Right hindlimb (tissue), 1 donor: ENCODE data around the gene PNISR.
"Not testable (repeated sequence)": the region's sequence is repeated elsewhere in the genome, so short reads cannot be mapped to it uniquely, and the experiment has no call there.

Source experiments
- DNase-seq: peaks from one replicate; pipeline ENCODE4 v3.0.0-alpha.2; 2018

The PNISR gene, protein sequence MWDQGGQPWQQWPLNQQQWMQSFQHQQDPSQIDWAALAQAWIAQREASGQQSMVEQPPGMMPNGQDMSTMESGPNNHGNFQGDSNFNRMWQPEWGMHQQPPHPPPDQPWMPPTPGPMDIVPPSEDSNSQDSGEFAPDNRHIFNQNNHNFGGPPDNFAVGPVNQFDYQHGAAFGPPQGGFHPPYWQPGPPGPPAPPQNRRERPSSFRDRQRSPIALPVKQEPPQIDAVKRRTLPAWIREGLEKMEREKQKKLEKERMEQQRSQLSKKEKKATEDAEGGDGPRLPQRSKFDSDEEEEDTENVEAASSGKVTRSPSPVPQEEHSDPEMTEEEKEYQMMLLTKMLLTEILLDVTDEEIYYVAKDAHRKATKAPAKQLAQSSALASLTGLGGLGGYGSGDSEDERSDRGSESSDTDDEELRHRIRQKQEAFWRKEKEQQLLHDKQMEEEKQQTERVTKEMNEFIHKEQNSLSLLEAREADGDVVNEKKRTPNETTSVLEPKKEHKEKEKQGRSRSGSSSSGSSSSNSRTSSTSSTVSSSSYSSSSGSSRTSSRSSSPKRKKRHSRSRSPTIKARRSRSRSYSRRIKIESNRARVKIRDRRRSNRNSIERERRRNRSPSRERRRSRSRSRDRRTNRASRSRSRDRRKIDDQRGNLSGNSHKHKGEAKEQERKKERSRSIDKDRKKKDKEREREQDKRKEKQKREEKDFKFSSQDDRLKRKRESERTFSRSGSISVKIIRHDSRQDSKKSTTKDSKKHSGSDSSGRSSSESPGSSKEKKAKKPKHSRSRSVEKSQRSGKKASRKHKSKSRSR

GRCh38 chr6:99424761-99425646 lies at the start of gene PNISR:
PNISR (minus strand) TSS chr6:99425308; CDS start chr6:99414659, 10,649 bp downstream.
- DNase-seq: peak; percentile 96

- no peak for DNase-seq
Measured at GRCh38 chr6:99473730-99474129, 48.6 kb upstream of the PNISR start.

DNA sequence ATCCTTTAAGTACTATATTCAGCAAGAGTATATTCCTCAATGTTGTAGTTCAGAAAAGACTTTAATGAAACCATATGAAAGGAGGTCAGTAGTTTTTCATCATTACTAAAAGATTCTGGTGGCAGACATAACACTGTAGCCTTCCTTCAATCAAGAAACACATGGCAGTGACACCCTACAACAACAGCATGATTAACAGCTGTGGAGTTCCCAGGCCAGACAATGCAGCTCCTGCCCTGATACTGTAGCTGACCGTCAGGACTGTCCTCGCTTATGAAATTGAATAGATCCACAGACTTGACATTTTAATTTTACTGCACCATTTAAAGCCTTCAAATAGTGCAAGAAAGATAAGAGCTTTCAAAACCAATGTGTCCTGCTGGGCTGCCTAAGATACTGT lies 46.5 kb upstream of the PNISR start:
- no peak for DNase-seq

DNA sequence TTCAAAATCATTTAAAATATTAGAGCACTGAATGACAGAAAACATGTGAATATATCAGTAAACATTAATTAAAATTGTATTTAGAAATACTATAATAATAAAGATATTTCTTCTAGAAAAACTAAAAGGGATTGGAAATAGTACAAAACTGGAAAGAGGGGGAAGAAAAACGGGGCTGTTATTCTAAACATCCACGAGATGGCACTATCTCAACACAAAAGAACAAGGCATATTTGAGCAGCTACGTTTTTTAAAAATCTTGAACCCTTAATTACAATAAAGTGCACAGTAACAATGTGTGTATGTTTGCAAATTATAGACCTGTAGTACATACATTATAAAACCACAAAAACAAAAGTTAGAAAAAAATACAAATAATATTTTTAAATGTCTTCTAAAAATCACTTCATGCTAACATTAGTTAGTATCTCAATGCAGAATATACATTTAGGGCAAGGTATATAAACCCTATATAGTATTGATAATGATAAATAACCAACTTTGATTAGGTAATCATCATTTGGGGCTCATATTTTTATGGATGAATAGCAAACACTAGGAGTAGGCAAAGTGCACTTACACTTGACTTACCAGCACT lies 42.5 kb upstream of the PNISR start:
- DNase-seq: no peak

GRCh38 chr6:99459133-99459532 lies 34.0 kb upstream of the PNISR start:
- not testable (repeated sequence) for DNase-seq

DNA sequence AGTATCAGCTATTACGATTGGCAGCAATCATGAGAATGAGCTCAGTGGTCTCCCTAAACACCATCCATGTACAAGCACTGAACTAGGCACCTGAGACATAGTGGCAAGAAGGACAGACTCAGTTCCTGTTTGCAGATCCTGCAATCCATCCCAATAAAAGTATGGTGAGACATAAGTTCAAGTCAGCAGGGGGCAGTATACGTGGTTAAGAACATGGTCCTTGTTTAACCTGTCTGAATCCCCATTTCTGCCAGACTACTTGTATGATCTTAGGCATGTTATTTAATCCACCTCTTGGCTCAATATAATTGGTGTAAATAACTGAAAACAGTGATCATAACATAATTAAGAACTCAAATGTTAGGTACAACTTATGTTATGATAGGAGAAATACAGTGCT lies 33.2 kb upstream of the PNISR start:
- no peak for DNase-seq

- no peak for DNase-seq
Measured at GRCh38 chr6:99446076-99446475, 21.0 kb upstream of the PNISR start.

GRCh38 chr6:99434702-99435530 lies 9.8 kb upstream of the PNISR start:
- no peak for DNase-seq

DNA sequence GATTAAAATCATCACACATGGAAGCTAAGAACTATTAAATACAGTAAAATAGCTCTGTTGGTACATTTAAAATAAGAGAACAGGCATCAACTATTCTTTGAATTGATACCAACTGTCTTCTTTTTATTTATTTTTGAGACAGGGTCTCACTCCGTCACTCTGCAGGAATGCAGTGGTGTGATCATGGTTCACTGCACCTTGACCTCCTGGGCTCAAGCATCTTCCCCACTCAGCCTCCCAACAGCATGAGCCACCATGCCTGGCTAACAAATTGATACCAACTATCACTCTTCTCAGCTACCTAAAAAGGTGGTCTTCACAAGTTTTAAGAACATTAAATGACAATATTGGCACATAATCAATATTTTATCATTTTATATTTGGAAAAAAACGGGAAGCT lies 7.8 kb upstream of the PNISR start:
- no peak for DNase-seq

DNA sequence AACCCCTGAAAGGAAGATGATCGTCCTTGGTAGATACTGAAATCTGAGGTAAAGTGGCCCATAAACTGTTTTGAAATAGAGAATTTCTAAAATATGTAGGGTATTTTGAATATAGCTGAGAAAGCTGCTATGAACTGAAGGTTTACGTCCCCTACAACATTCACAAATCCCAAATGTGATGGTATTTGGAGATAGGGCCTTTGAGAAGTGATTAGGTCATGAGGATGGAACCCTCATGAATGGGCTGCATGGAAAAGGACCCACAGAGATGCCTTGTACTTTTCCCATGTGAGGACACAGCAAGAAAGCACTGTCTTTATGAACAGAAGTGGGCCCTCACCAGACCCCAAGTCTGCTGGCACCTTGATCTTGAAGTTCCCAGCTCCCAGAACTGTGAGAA lies 6.8 kb upstream of the PNISR start:
- DNase-seq: no peak

DNA sequence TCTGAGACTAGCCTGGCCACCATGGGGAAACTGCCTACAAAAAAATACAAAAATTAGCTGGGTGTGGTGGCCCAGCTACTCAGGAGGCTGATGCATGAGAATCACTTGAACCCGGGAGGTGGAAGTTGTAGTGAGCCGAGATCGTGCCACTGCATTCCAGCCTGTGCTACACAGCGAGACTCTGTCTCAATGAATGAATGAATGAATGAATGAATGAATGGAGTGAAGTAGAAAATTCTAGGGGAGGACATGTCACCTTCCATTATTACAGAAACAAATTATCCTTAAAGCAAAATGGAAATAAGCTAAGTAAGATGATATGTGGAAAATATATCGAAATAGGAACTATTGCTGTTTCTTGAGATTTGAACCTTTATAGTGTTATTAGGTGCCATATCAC lies 2.9 kb upstream of the PNISR start:
- DNase-seq: no peak

DNA sequence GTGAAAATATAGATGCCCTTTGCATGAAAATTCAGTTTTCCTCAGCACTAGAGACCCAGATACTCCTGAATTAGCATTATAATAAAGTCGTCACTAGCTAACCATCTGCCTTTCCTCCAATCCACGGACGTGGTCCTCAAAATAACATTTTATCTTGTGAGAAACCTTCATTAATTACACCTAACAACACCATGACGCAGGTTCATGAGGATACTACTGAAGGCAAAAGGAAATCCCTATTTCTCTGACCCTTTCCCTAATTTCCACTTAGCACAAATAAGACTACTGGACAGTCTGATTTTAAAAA lies 1.3 kb upstream of the PNISR start:
- DNase-seq: no peak

GRCh38 chr6:99425647-99426450 lies 741 bp upstream of the PNISR start:
- DNase-seq: peak; percentile 91

GRCh38 chr6:99424022-99424421 lies 1.1 kb downstream of the PNISR start:
- DNase-seq: no peak

GRCh38 chr6:99422912-99423311 lies 2.2 kb downstream of the PNISR start:
- DNase-seq: no peak

DNA sequence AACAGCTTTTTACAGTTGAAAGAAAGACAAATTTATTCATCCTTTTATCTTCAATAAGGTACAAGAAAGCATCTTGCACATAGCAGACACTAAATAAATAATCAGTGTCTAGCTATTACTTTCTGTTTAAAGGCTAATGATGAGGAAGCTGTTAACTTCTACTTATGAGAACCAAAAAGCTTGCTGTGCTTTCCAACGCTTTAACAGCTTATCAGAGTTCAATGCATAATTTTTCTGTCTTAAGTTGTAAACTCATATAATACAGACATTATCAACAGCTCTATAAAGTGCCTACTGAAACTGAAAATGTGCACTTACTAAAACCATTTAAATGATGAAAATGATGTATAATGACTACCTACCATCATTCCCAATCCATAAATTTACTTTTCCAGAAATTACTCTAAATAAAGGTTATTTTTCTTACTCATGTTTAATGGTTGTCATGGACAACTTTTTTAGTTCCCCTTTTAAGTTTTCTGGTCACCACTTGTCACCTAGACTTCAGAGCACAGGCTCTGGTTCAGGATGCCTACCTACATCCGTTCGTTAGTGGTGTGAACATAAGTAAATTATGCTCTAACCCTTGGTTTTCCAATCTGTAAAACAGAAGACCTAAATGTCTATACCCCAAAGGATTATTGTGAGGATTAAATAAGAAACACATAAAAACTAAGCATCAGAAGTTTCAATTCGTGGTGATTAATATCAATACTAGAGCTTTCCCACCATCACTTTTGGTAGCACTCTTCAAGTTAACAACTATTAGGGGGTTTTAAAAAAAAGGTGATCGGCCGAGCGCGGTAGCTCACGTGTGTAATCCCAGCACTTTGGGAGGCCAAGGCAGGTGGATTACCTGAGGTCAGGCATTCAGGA lies 8.0 kb downstream of the PNISR start:
- DNase-seq: no peak

GRCh38 chr6:99416226-99416625 lies 8.9 kb downstream of the PNISR start:
- no peak for DNase-seq

DNA sequence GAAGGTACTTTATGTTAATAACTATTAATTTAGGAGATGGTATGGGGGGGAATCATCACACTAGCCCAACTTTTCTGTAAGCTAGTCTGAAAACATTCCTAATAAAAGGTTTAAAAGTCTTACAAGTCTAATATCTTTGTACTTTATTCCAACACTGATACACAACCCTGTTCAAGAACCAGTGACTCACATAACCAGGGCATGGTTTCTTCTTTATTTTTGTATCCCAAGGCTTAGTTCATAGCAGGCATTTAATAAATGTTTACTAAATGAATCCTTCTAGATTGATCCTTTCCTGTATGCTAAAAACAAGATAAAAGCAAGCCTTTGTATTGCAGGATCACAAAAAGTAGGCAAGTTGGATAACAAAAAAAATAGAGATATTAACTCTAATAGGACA lies 9.7 kb downstream of the PNISR start:
- no peak for DNase-seq

DNA sequence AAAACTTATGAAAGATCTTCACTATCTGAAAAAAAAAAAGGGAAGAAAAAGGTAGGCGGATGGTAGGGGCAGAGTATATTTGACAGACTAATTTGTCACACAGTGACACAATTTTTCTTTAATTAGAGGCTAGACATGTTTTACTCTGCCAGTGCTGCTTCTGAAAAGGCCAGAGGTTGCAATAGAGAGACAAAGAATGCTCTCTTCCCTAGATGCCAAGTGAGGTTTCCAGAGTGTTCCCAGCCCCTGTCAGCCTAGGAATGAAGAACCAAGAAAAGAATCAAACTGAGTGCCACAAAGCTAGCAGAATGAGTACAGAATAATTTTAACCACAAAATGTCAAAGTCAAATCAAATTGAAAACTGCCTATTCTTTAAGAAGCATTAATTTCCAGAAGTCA lies 13.0 kb downstream of the PNISR start:
- DNase-seq: no peak

DNA sequence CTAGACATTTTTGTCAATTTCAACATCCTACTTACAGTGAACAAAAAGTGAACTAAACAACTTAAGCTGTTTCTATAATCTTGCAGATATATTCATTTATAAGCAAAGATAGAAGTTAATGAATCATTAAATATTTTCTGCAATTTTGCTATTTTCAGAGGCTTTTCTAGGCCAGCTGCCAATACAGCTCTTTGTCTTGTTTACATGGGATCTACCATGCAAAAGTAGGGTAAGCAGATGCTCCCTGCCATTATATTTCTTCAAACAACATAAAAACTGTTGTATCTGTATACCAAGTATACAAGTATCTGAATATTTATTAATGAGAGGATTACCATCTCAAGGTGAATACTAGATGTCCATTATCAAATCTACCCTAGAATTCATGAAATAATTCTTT lies 15.4 kb downstream of the PNISR start:
- no peak for DNase-seq
